ENCODE results near the gene NSDHL.
A peak's percentile ranks its signal among the peaks of the same experiment; 100 is the strongest.
"Not testable (repeated sequence)": the region's sequence is repeated elsewhere in the genome, so short reads cannot be mapped to it uniquely, and the experiment has no call there.

NSDHL gene

DNA sequence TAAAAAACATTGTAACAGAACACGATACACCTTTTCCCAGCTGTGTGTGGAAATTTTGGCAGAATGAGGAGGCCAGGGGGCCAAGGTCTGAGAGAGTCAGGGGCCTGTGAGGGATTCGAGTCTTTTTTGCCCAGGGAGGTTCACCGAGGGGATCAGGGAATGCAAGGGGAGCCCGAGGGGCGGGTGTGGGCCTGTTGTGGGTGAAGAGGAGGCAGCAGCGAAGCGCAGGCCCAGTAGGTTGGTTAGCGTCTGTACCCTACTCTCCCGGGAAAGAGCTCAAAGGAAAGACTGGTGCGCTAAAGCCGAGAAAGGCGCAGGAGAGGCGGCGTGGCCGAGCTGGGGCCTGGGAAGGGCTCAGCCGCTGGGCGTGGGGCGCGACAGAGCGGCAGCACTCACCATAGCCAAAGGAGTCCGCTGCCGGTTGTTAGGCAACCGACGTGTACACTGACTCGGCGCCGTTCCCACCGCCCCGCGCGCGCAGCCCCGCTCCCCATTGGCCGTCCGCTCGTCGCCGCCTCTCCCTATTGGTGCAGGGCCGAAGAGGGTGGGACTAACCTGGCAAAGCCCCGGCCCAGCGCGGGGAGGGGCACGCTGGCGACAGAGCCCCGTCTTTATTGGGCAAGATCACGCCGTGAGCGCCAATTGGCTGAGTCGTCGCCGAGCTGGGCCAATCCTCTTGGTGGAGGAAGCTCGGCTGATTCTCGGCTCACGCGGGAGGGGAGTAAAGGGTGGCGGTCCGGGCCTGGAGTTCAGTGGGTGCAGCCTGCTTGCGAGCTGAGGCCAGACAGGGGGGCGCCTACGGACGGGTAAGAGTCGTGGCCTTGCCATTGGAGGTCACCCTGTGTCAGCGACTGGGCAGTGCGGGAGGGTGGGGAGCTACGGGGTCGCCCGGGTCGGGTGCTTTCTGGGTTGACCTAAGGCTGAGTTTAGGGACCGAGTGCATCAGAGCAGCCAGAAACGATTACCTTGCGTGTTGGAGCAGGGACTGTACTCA is at the start of gene NSDHL, which contains the start of gene CETN2:
Gene NSDHL (plus strand): TSS at position 752 of the 994 bp plus-strand sequence. CDS start 15,262 bp downstream, outside the sequence.
Gene CETN2 (minus strand): TSS at position 446 of the 994 bp plus-strand sequence. CDS start 47 bp downstream, at position 399.
- DNase-seq, result peak; percentile 93 to 98 (median 97)

DNA sequence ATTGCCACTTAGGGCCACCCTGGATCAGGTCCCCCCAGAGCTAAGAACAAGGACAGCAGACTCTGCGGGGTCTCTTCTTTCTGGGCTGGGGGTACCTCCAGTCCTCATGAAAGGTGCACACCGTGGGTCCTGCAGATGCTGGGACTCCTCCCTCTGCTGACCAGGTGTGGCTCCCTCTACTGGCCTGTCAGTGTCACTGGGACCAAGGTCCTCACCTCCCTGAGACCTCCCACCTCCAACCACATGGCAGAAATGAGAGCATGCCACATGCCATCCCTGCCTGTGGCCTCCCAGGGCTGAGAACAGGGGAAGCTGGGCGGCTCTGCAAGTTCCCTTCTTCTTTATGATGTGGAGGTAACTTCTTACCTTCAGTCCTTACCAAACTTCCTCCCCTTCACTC is 43.8 kb upstream of the NSDHL start:
- DNase-seq, result not testable (repeated sequence)

DNA sequence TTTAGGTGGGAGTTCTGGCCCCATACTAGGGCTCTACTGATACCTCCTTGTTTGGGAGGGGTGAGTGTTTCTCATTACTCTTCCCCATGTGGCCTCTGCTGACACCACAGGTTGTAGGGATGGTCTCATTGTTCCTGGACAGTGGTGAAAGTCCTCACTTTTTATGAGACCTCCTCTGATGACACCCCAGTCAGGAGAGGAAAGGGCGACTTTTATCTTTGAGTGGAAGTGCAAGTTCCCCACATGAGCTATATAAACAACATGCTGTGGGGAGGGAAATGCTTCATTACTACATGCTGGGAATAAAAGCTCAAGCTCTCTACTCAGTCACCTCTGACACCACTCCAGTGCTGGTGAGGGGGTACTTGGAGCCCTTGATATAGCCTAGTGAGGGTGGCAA is 31.9 kb upstream of the NSDHL start:
- DNase-seq, result no peak

- no peak for DNase-seq
These were observed 24.8 kb upstream of the NSDHL start for GRCh38 chrX:152806035-152806434.

GRCh38 chrX:152810403-152810802 is 20.5 kb upstream of the NSDHL start:
- peak in 2 of 3 experiments; percentile 63 to 91 for DNase-seq

DNA sequence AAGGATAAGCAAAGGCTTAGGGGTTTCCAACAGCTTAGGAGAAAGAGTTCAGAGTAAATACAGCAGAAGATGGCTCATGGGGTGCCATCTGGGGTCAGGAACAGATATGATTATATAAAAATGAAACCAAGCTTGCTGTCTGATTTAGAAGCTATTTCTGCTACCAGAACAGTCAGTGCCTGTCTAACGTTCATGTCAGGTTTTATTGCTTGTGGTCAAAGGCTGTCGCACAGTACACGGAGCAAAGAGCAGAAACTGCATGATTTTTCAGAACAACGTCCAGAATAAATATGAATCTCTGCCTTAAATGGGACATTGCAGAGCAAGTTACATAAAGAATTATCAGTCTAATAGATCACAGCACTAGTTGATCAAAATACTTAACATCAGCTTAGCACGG is 17.7 kb upstream of the NSDHL start:
- DNase-seq, result no peak

DNA sequence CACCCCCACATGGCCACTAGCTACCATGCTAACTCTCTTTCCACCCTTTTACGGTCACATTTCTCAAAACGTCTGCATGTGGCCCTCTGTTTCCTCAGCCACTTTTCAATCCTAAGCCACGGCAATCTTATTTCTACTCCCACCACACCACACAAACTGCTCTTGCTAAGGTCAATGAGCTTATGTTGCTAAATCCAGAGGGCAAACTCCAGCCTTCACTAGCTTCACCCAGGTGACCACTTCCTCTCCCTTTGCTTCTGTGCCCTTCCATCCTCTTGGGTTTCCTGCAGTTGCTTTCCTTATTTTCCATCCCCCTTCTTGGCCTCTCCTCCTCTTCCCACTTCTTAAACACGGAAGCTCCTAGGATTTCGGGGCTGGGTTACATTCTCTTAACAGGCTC is 16.8 kb upstream of the NSDHL start:
- DNase-seq, result no peak

GRCh38 chrX:152817078-152817764 is 13.6 kb upstream of the NSDHL start:
- peak; percentile 6 to 66 (median 9) for DNase-seq

DNA sequence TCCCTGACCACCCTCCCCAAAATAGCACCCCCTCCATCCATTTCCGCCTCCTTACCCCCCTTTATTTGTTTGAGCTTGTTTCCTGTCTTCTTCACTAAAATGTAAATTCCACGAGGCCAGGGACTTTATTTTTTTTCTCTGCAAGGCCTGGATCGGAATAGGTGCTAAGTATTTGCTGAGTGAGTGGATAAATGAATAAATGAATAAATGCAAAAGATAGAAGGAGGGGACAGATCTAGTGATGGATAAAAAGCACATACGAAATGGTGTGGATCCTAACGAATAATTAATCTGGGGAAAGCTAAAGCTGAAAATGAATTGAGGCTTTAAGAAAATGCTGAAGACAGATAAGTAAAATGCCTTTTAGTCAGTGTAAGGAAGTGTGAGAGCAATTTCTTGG is 12.5 kb upstream of the NSDHL start:
- no peak for DNase-seq

DNA sequence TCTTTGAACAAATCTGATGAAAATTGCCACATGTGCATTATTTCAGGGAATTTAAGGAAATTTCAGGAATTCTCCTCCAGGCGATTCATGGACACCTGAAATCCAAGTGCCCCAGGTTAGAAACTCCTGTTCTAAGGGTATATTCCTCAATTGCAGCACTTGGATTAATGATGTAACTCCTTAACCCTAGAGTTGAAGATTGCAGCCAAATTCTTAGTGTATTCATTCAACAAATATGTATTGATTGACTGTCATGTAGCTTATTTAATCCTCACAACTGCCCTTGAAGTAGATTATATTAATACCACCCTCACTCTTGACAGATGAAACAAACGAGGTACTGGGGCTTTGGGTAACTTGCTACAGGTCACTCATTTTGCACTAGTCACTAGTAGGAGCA is 11.6 kb upstream of the NSDHL start:
- no peak for DNase-seq

- no peak for DNase-seq
These were observed 11.1 kb upstream of the NSDHL start for GRCh38 chrX:152819732-152820131.

GRCh38 chrX:152821145-152821765 is 9.6 kb upstream of the NSDHL start:
- DNase-seq, result peak; percentile 11 to 67 (median 53)

DNA sequence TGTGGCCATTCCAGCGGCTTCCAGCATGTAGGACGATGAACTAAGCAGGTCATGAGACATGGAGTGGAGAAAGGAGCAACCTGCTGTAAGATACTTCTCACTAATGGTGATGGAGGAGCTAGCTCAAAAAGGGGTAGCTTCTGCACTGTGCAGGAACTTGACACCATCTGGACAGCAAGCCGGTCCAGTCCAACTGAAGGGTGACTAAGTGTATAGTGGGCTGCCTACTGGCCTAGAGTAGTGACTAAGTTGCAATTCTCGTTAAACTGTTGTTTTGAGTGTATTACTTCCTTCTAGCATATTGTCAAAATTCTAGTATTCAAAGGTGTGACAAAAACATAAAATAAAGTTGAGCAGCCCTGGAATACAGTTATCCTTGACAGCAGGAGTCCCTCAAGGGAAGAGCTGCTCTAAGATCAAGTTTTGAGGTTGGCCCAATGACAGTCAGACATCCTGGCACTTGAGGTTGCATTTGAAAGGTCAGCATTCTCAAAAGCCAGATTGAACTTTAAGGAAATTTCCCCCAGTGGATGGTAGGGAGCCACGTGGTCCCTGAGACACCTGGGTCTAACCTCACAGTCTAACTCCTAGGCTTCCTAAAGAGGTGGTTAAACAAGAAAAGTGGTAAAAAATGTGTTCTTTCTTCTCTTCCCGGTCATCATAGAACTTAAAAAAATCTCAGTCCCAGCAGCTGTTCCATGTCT is 8.3 kb upstream of the NSDHL start:
- DNase-seq, result no peak

- DNase-seq, result no peak
These were observed 7.2 kb upstream of the NSDHL start for GRCh38 chrX:152823657-152824056.

GRCh38 chrX:152824841-152825374 is 6.0 kb upstream of the NSDHL start:
- no peak for DNase-seq

DNA sequence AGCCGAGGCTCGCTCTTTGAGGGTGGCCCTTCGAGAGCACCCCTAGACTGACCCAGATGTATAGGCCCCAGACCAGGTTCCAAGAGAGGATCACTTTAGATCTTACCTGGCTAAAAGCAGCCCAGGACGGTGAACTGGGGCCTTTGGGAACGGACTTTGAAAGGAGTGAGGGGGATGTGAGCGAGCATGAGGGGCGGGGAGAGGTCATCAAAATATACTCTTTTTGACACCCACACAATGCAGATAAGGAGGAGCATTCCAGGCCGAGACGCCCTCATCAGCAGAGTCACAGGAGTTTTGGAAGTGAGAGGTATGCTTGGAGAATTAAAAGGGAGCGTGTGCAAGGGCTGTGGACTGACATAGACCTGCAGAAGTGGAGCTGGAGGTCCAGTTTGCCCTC is 528 bp downstream of the NSDHL start:
- no peak for DNase-seq

DNA sequence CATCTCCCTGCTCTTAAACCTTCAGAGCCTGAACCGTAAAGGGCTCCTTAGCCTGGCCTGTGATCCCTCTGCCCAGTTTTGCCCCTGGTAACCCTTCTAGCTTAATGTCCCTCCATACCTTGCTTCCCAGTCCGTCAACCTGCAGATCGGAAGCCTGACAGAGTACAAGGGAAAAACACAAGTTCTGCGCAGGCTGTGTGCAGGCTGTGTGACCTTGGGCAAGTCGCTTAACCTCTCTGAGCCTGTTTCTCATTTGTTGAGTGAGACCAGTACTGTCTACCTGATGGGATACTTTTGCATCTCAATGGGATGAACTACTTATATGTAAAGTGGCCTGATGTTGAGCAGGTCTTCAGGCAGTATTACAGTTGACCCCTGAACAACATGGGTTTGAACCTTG is 1.7 kb downstream of the NSDHL start:
- no peak for DNase-seq

DNA sequence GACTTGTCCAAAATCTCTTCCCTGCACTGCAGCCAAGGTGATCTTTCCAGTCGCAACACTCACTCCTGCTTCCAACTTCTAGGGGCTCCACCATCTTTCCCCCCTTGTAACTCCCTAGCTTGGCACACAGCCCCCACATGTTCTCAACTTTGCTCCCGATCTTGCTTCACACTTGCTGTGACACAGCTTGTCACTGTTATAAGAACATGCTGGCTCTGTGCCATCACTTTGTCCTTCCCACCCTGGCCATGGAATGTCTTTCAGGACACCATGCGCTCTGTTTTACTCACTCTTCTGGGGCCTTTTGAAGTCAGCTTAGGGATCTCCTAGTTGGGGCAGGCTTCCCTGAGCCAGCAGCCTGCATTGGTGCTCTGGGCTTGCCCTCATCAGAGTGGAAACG is 2.5 kb downstream of the NSDHL start:
- DNase-seq, result no peak

DNA sequence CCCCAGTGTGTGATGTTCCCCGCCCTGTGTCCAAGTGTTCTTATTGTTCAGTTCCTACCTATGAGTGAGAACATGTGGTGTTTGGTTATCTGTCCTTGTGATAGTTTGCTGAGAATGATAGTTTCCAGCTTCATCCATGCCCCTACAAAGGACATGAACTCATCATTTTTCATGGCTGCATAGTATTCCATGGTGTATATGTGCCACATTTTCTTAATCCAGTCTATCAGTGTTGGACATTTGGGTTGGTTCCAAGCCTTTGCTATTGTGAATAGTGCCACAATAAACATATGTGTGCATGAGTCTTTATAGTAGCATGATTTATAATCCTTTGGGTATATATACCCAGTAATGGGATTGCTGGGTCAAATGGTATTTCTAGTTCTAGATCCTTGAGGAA is 4.6 kb downstream of the NSDHL start:
- DNase-seq, result not testable (repeated sequence)

- no peak for DNase-seq
These were observed 12.0 kb downstream of the NSDHL start for GRCh38 chrX:152842772-152843338.

DNA sequence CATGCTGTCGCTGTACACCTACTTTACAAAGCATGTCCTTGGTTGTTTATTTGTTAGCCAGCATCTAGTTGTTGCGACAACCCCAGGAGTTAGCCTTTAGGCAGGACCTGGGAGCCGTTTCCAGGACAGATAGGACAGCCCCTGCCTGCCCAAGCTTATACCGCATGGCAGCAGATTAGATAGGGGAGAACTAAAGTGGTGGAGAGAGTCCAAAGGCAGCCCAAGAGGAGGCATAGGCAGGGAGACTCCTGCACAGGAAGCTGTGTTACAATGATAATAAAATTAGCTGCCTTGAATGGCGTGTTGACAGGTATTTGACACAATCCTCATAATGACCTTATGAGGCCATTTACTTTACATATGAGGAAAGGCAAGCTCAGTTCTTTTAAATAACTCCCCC is 13.0 kb downstream of the NSDHL start:
- DNase-seq, result no peak

- no peak for DNase-seq
These were observed 13.4 kb downstream of the NSDHL start for GRCh38 chrX:152844256-152844655.

All from NCI-H1417 (cell line).